ENCODE data around the gene EXOC6. TPM values are rescaled to one million over a fixed set of nuclear protein-coding genes. Genes with fewer than 3 reads are reported as not detected.

The EXOC6 gene
- total and polyA plus RNA-seq, 10 of the 15 experiments (the other 5 are each of a cell fraction or from before 2014, with no cell fraction given): 7.6 to 53.8 (median 13.3) TPM

DNA sequence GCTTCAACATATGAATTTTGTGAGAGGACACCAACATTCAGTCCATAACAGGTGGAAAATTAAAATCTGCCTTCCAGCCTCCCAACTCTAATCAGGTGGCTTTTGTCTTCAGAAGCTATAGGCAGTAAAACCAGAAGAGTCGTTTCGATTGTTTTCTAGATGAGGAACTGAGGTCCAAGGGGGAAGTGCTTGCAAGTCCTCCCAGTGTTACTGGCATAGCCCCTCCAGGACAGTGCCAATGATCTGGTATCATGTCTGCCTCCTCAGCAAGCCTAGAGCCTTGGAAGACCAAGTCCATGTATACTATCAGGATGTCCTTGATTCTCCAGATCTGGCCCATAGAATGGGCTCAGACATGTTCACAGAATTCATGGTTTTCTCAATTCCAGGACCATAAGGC is 242.3 kb downstream of the EXOC6 start:
- in situ Hi-C loops (cut with MboI): no loop called here
- CTCF ChIA-PET: no interaction called here
- TF ChIP-seq SKIL (IDR thresholded peaks at IDR 0.05; ENCODE audit: low read depth, poor library complexity, severe bottlenecking) (no peak), ZNF274 (IDR thresholded peaks at IDR 0.05; ENCODE audit: insufficient read depth, insufficient read length) (no peak), E4F1 (IDR thresholded peaks at IDR 0.05; ENCODE audit: borderline replicate concordance, partially characterized antibody) (no peak), MLLT1 (IDR thresholded peaks at IDR 0.05) (no peak), SREBF1 (IDR thresholded peaks at IDR 0.05; ENCODE audit: low read length) (no peak), BACH1 (IDR thresholded peaks at IDR 0.05; ENCODE audit: borderline replicate concordance) (no peak), NFXL1 (IDR thresholded peaks at IDR 0.05; ENCODE audit: borderline replicate concordance) (no peak), PRDM15 (CRISPR knock-in tag; IDR thresholded peaks at IDR 0.05) (no peak), ZNF207 (IDR thresholded peaks at IDR 0.05; ENCODE audit: borderline replicate concordance) (no peak), RB1 (IDR thresholded peaks at IDR 0.05; ENCODE audit: borderline replicate concordance) (no peak), NR2C1 (IDR thresholded peaks at IDR 0.05) (no peak), EZH2 (IDR thresholded peaks at IDR 0.05; ENCODE audit: borderline replicate concordance, control insufficient read depth, low read depth, low read length) (no peak)
- TF ChIP-seq, protein P1, sequence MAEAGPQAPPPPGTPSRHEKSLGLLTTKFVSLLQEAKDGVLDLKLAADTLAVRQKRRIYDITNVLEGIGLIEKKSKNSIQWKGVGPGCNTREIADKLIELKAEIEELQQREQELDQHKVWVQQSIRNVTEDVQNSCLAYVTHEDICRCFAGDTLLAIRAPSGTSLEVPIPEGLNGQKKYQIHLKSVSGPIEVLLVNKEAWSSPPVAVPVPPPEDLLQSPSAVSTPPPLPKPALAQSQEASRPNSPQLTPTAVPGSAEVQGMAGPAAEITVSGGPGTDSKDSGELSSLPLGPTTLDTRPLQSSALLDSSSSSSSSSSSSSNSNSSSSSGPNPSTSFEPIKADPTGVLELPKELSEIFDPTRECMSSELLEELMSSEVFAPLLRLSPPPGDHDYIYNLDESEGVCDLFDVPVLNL (IDR thresholded peaks at IDR 0.05; ENCODE audit: low read depth, low read length): no peak

More for the DNA sequence above, 242.3 kb downstream of the EXOC6 start:
- no peak overlapping the region for H3K4me3 ChIP-seq
- no peak overlapping the region for H3K9ac ChIP-seq (ENCODE audit: control insufficient read depth, insufficient read depth, low read length)
- H3K4me2 ChIP-seq (ENCODE audit: control insufficient read depth, insufficient read depth): no peak overlapping the region
- no peaks in the 10 kb centered on the region for H3K9me3 ChIP-seq (replicated peaks; ENCODE audit: control insufficient read depth, insufficient read depth, low read length)
- peaks cover 4% of the 10 kb centered on the region; the same call in 1 of the 2 replicates for H3K4me1 ChIP-seq (ENCODE audit: control insufficient read depth, insufficient read depth, low read length)
- H4K20me1 ChIP-seq (ENCODE audit: control insufficient read depth, insufficient read depth): no peaks in the 10 kb centered on the region
- no peaks in the 10 kb centered on the region for H3K79me2 ChIP-seq (ENCODE audit: control insufficient read depth, insufficient read depth, low read length)
- no peak overlapping the region for H3K27ac ChIP-seq (ENCODE audit: control insufficient read depth, insufficient read depth)
- ChIA-PET POLR2A (interaction anchor here (0.7 kb wide), 1 partner anchor 1384 kb away, joined by 5 read pairs; no protein-coding TSS in a partner anchor), SMC1A (ENCODE audit: uncharacterized antibody, unreplicated experiment) (no interaction called here), RAD21 (ENCODE audit: unreplicated experiment) (interaction anchor here (0.7 kb wide), 1 partner anchor 289 kb away, joined by 3 read pairs; no protein-coding TSS in a partner anchor)
- DNase-seq (ENCODE audit: low read depth, low spot score) (no peak), ATAC-seq (no peak), FAIRE-seq (no peak)
- no peak overlapping the region for H2AFZ ChIP-seq (ENCODE audit: control insufficient read depth, low read depth, low read length)
- no TSS peak for BruUV-seq (replicated peaks)
- no peaks in the 10 kb centered on the region for H3K36me3 ChIP-seq (ENCODE audit: control insufficient read depth in 2 of 2, insufficient read depth in 2 of 2, low read length in 1 of 2)
- intact Hi-C loops (cut with micrococcal nuclease; ENCODE audit: unreplicated experiment): no loop called here
- 0% methylated on average over 2 of the region's 2 CpGs for WGBS (ENCODE audit: insufficient coverage, insufficient replicate concordance, low lambda C conversion rate, missing lambda C conversion rate)
- H3K27me3 ChIP-seq (replicated peaks in 1 of 2; ENCODE audit: control insufficient read depth in 2 of 2, insufficient read depth in 2 of 2, low read length in 1 of 2): no peaks in the 10 kb centered on the region; a peak in 1 of 4 replicates
